GM19324 (cell line): Measurements from ENCODE around the gene AHCYL2.
"Not testable (repeated sequence)": the region's sequence is repeated elsewhere in the genome, so short reads cannot be mapped to it uniquely, and the experiment has no call there.

Experiments used
- ATAC-seq: cut with Tn5 transposase; IDR thresholded peaks from one replicate; pipeline ENCODE4 v1.9.1; 2021; ENCODE audit warnings: mild to moderate bottlenecking, moderate library complexity; ENCODE audit not compliant: unreplicated experiment, low FRiP score

AHCYL2 gene

GRCh38 chr7:129405527-129405926 is 180.7 kb downstream of the AHCYL2 start:
- ATAC-seq: no peak

GRCh38 chr7:129410238-129410637 is 185.4 kb downstream of the AHCYL2 start:
- not testable (repeated sequence) for ATAC-seq

- ATAC-seq: no peak
These were observed 187.7 kb downstream of the AHCYL2 start for GRCh38 chr7:129412501-129412900.

- no peak for ATAC-seq
These were observed 192.2 kb downstream of the AHCYL2 start for GRCh38 chr7:129417073-129417472.

- no peak for ATAC-seq
These were observed 197.0 kb downstream of the AHCYL2 start for GRCh38 chr7:129421717-129422250.

- no peak for ATAC-seq
These were observed 197.9 kb downstream of the AHCYL2 start for GRCh38 chr7:129422727-129423126.

GRCh38 chr7:129423700-129424410 is 199.0 kb downstream of the AHCYL2 start:
- ATAC-seq: no peak

GRCh38 chr7:129426482-129426881 is 201.7 kb downstream of the AHCYL2 start:
- ATAC-seq: no peak

- ATAC-seq: no peak
These were observed 202.8 kb downstream of the AHCYL2 start for GRCh38 chr7:129427526-129428045.

- no peak for ATAC-seq
These were observed 207.2 kb downstream of the AHCYL2 start for GRCh38 chr7:129431911-129432643.

- peak; percentile 96 for ATAC-seq
These were observed 209.2 kb downstream of the AHCYL2 start, which contains the start of gene STRIP2 for GRCh38 chr7:129433847-129434674. Gene STRIP2 (plus strand): TSS chr7:129434432. CDS start chr7:129434473, 41 bp downstream.

- no peak for ATAC-seq
These were observed 210.0 kb downstream of the AHCYL2 start for GRCh38 chr7:129434675-129435318.

- no peak for ATAC-seq
These were observed 210.6 kb downstream of the AHCYL2 start for GRCh38 chr7:129435414-129435829.

GRCh38 chr7:129436335-129436923 is 211.6 kb downstream of the AHCYL2 start:
- no peak for ATAC-seq

GRCh38 chr7:129437190-129437589 is 212.4 kb downstream of the AHCYL2 start:
- ATAC-seq: no peak

- no peak for ATAC-seq
These were observed 213.5 kb downstream of the AHCYL2 start for GRCh38 chr7:129438281-129438838.

GRCh38 chr7:129438839-129439651 is 214.2 kb downstream of the AHCYL2 start:
- ATAC-seq: no peak

GRCh38 chr7:129439963-129440625 is 215.3 kb downstream of the AHCYL2 start:
- no peak for ATAC-seq
